Gastrocnemius medialis (tissue), 4 donors: Measurements from ENCODE around the gene ABHD17C. TPM values are rescaled to one million over a fixed set of nuclear protein-coding genes. Genes with fewer than 3 reads are reported as not detected.

ENCODE experiments used
- ATAC-seq, 2 donors: fragments of 150-250 bp; one replicate each; pipeline ENCODE4 v1.9.1; 2016
- DNase-seq, 2 donors: peaks; one replicate each; pipeline ENCODE4 v3.0.0-alpha.2; 2019
- H3K27ac ChIP-seq, 4 donors: fragments of 200-600 bp; sonication (generic); 1 replicate in 1 of 4; 2 replicates in 3 of 4; pipeline ENCODE4 v1.5.1; 2016 to 2018; ENCODE audit warnings: mild to moderate bottlenecking in 2 of 4, moderate library complexity in 1 of 4
- H3K27me3 ChIP-seq, 3 donors: fragments of 200-600 bp; sonication (generic) in 2 of 3; 1 replicate in 1 of 3; 2 replicates in 2 of 3; pipeline versions ENCODE4 v1.5.1 to v1.6.0; 2016 to 2019; ENCODE audit warnings: mild to moderate bottlenecking in 1 of 3, moderate library complexity in 1 of 3
- H3K36me3 ChIP-seq, 2 donors: fragments of 200-600 bp; sonication (generic) in 1 of 2; one replicate each; pipeline ENCODE4 v1.5.1; 2017 to 2018
- H3K4me1 ChIP-seq, 2 donors: fragments of 200-600 bp; sonication (generic) in 1 of 2; one replicate each; pipeline ENCODE4 v1.5.1; 2016 to 2017; ENCODE audit warnings: mild to moderate bottlenecking in 2 of 2
- H3K4me3 ChIP-seq, 4 donors: fragments of 200-600 bp; sonication (generic) in 3 of 4; 1 replicate in 1 of 4; 2 replicates in 3 of 4; pipeline ENCODE4 v1.5.1; 2016 to 2019; ENCODE audit warnings: mild to moderate bottlenecking in 2 of 4
- H3K9me3 ChIP-seq, 3 donors: fragments of 200-600 bp; sonication (generic) in 2 of 3; 1 replicate in 1 of 3; 2 replicates in 2 of 3; pipeline ENCODE4 v1.5.1; 2016 to 2019
- CTCF ChIP-seq, 5 experiments: fragments of 450-650 bp in 3 of 5; fragments of 200-600 bp in 2 of 5; sonication (generic) in 2 of 5; IDR thresholded peaks in 4 of 5; conservative IDR thresholded peaks in 1 of 5; 1 replicate in 4 of 5; 2 replicates in 1 of 5; pipeline ENCODE4 v1.5.1; 2016 to 2019; ENCODE audit warnings: antibody characterized with exemption in 5 of 5, mild to moderate bottlenecking in 3 of 5, moderate library complexity in 3 of 5
- POLR2A ChIP-seq, 2 donors: fragments of 450-650 bp; IDR thresholded peaks; one replicate each; pipeline ENCODE4 v1.6.1; 2017; ENCODE audit warnings: antibody characterized with exemption in 2 of 2, mild to moderate bottlenecking in 2 of 2, moderate library complexity in 2 of 2
- in situ Hi-C, 4 donors: fragments of 200-750 bp; cut with MboI; loops; one replicate each; pipeline versions ENCODE4 v1.15.0 to v1.8.0; 2017; ENCODE audit warnings: low sequenced_read_pairs in 4 of 4
- intact Hi-C: fragments of 100-400 bp; cut with DNase I; formaldehyde crosslinking; loops from one replicate; pipeline ENCODE4 v1.15.1; 2023; ENCODE audit warnings: low total_unique reads
- total RNA-seq, 4 donors: library from RNA; depleted of rRNA; stranded (reverse); fragments of >200 nt; gene quantifications; one replicate each; pipeline versions ENCODE4 v1.1.0 to v1.2.3, GENCODE V29; 2016

ABHD17C gene
- total RNA-seq, 4 donors from 2014 or later: 0.98 to 3.3 (median 2.5) TPM; not detected in 1

DNA sequence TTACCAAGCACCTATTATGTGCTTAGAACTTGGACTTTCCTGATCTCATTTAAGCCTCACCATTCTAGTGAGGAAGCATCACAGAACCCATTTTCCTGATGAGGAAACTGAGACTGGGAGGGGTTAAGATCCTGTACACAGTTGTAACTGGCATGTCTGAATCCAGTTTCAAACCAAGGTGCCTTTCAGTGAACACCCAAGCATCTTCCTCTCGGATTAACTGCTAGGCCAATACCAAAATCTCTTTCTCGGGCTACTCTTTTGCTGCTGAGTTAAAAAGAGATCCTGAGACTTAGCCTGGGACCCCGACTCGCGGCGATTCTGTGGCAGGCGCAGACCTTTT, 83.5 kb downstream of the ABHD17C start:
- no peak for TF ChIP-seq CTCF (IDR thresholded peaks at IDR 0.05 in 4 of 5, conservative IDR thresholded peaks at IDR 0.05 in 1 of 5)
- no peak for TF ChIP-seq POLR2A (IDR thresholded peaks at IDR 0.05)

DNA sequence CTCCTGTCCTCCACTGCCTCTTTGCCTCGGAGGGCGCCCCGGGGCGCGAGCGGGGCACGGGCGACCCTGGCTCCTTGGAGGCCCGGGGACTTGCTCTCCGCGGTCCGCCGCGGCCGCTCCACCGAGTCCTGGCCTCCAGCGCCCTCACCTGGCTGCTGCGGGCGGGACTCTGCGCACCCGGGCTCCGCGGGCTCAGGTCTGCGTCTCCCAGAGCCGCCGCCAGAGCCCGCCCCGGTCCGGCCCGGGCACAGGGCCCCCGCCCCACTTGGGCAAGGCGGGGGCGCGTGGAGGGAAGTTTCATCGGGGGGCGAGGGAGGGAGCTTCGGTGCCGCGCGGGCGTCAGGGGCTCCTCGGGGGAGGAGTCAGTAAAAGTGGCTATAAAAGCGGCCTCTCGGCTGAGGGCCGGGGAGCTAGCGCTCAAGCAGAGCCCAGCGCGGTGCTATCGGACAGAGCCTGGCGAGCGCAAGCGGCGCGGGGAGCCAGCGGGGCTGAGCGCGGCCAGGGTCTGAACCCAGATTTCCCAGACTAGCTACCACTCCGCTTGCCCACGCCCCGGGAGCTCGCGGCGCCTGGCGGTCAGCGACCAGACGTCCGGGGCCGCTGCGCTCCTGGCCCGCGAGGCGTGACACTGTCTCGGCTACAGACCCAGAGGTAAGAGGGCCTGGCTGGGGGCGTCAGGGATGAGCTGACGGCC, 84.0 kb downstream of the ABHD17C start, which contains the start of gene CEMIP:
Gene CEMIP, plus strand, starts transcription at position 407 of the 694 bp plus-strand sequence. CDS start 94,510 bp downstream, outside the sequence.
- Histone ChIP-seq H3K9me3 (no peaks in the 10 kb centered on the region), H3K27ac (no peak within 1 kb of the TSS), H3K4me1 (peaks cover 20 to 24% of the 10 kb centered on the region in 2 donors), H3K27me3 (peaks cover 24 to 28% (median 27%) of the 10 kb centered on the region in 3 donors), H3K4me3 (peak within 1 kb of the TSS; percentile 48 to 72 (median 56)), H3K36me3 (no peaks in the 10 kb centered on the region)
- DNase-seq (peak; percentile 23 to 41), ATAC-seq (peak; percentile 60 to 66)
- intact Hi-C loops (loop anchor here (1.0 to 5.0 kb wide), 3 partner anchors 162 to 324 kb away; no protein-coding TSS in a partner anchor), in situ Hi-C loops (loop anchor here in 3 of 4 donors (5.0 to 25.0 kb wide), 4 partner anchors 183 to 327 kb away; no protein-coding TSS in a partner anchor)
- peak; percentile 46 to 73 (median 61) for TF ChIP-seq CTCF (IDR thresholded peaks at IDR 0.05 in 4 of 5, conservative IDR thresholded peaks at IDR 0.05 in 1 of 5)
- TF ChIP-seq POLR2A (IDR thresholded peaks at IDR 0.05): no peak

More for the DNA sequence above, 83.5 kb downstream of the ABHD17C start:
- Histone ChIP-seq H3K27ac (no peak overlapping the region), H3K27me3 (peaks cover 24 to 28% (median 27%) of the 10 kb centered on the region in 3 donors), H3K4me1 (peaks cover 20 to 24% of the 10 kb centered on the region in 2 donors), H3K36me3 (no peaks in the 10 kb centered on the region), H3K9me3 (no peaks in the 10 kb centered on the region), H3K4me3 (peak overlapping the region in 3 of 4 donors; percentile 50 to 72 (median 61))
- intact Hi-C loops (loop anchor here (1.0 to 5.0 kb wide), 3 partner anchors 161 to 323 kb away; no protein-coding TSS in a partner anchor), in situ Hi-C loops (loop anchor here in 3 of 4 donors (5.0 to 25.0 kb wide), 4 partner anchors 184 to 326 kb away; no protein-coding TSS in a partner anchor)
- ATAC-seq (no peak), DNase-seq (no peak)

DNA sequence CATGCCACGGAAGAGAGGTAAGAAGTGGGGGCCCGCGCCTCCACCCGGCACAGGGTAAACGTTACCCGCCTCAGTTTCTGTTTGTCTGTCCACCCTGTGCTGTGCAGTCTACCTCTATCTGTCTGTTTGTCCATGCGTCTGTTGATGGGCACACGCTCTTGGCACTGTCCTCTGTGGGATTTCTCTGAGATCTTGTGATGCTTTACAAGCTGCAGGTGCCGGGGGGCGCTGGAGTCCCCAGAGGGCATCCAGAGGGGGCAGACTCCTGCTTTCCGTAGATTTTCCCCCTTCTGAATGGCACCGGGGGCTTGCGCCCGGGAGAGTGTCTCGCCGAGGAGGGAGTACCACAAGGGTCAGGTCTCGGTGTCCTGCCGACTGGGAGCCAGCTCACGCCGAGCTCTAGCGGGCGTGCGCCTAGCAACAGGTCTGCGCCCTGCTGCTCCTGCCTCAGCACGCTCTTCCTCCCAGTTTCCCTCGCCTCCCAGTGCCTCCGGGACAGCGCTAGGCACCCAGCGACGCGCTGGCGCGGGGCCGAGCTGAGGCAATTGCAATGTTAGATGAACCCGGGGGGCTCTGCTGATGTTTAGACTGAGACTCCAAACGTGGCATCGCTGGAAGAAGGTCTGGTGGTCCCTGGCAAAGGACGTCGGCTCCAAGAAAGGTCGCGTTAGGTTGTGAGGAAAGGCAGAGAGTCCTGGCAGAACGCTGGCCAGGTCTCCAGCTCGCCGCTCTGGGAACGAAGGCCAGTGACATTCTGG, 84.7 kb downstream of the ABHD17C start:
- peaks cover 24 to 28% (median 27%) of the 10 kb centered on the region in 3 donors for H3K27me3 ChIP-seq
- peak overlapping the region; percentile 48 to 72 (median 56) for H3K4me3 ChIP-seq
- TF ChIP-seq CTCF (IDR thresholded peaks at IDR 0.05 in 4 of 5, conservative IDR thresholded peaks at IDR 0.05 in 1 of 5) (no peak), POLR2A (IDR thresholded peaks at IDR 0.05) (no peak)
- ATAC-seq (no peak), DNase-seq (no peak)
- in situ Hi-C loops: loop anchor here in 3 of 4 donors (5.0 to 25.0 kb wide), 4 partner anchors 182 to 328 kb away; no protein-coding TSS in a partner anchor
- H3K27ac ChIP-seq: no peak overlapping the region
- intact Hi-C loops: loop anchor here (5.0 kb wide), 2 partner anchors 163 to 187 kb away; no protein-coding TSS in a partner anchor
- no peaks in the 10 kb centered on the region for H3K9me3 ChIP-seq
- no peaks in the 10 kb centered on the region for H3K36me3 ChIP-seq
- H3K4me1 ChIP-seq: peaks cover 20 to 24% of the 10 kb centered on the region in 2 donors

DNA sequence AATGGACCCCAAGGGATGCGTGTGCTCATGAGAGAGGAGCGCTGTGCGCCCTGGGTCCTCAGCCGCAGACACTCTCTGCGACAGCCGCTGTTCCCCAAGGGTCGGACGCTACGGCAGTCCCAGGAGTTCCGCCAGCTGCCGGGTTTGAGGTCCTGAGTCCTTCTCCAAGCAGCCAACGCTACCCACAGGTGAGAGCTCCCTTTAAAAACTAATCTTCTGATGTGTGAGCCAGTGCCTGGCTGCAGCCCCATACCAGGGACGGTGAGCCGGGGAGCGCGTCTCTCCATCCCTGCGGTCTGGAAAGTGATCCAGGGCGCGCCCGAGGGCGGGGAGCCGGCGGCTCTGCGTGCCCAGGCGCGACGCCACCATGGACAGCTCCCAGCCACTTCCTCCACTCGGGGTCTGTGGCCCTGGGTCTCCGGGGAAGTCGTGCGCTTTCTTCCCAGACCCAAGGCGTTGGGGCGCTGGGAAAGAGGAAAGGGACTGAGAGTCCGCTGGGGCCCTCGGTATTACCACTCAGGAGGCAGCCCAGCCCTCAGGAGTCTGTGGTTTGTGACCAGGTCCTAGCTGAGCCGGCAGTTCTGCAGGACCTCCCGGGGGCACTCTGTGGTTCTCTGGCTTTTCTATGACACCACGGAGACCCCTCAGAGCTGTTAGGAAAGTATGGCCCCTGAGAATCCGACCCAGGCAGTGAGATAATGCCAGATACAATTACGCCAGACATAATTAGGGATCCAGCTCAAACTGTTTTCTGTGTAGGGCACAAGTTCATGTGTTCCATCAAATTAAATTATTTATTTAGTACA, 85.5 kb downstream of the ABHD17C start:
- intact Hi-C loops (no loop called here), in situ Hi-C loops (loop anchor here in 2 of 4 donors (25.0 kb wide), 2 partner anchors 182 to 218 kb away; no protein-coding TSS in a partner anchor)
- peaks cover 20 to 24% of the 10 kb centered on the region in 2 donors for H3K4me1 ChIP-seq
- H3K27me3 ChIP-seq: peaks cover 24 to 28% (median 27%) of the 10 kb centered on the region in 3 donors
- H3K4me3 ChIP-seq: peak overlapping the region in 2 of 4 donors; percentile 50 to 72
- H3K9me3 ChIP-seq: no peaks in the 10 kb centered on the region
- no peaks in the 10 kb centered on the region for H3K36me3 ChIP-seq
- no peak for ATAC-seq
- no peak overlapping the region for H3K27ac ChIP-seq
- DNase-seq: no peak
- no peak for TF ChIP-seq POLR2A (IDR thresholded peaks at IDR 0.05)
- TF ChIP-seq CTCF (IDR thresholded peaks at IDR 0.05 in 4 of 5, conservative IDR thresholded peaks at IDR 0.05 in 1 of 5): no peak
